Pancreas (tissue), 10 donors: Measurements from ENCODE around the gene TMLHE. TPM values are rescaled to one million over a fixed set of nuclear protein-coding genes. Genes with fewer than 3 reads are reported as not detected.

Source experiments
- ATAC-seq, 4 donors: fragments of 200-7000 bp; cut with Tn5 transposase; one replicate each; pipeline versions ENCODE4 v1.8.0 to v1.9.1; 2020; ENCODE audit warnings: mild to moderate bottlenecking in 4 of 4, moderate library complexity in 4 of 4
- DNase-seq, 6 donors: peaks; one replicate each; pipeline ENCODE4 v3.0.0-alpha.2; 2020
- FAIRE-seq: peaks from 2 replicates; lab custom pipeline; 2012; peaks lifted over from hg19 to GRCh38; lab: Jason Lieb, UNC
- H3K27ac ChIP-seq, 4 donors: fragments of 200-600 bp; sonication (generic); 1 replicate in 3 of 4; 2 replicates in 1 of 4; pipeline versions ENCODE4 v1.5.0 to v1.8.0; 2020
- H3K27me3 ChIP-seq, 4 donors: fragments of 200-600 bp; one replicate each; pipeline ENCODE4 v1.8.0; 2021
- H3K36me3 ChIP-seq, 3 donors: fragments of 200-600 bp; sonication (generic) in 1 of 3; one replicate each; pipeline versions ENCODE4 v1.5.0 to v1.8.0; 2020 to 2021
- H3K4me1 ChIP-seq, 3 donors: fragments of 200-600 bp; one replicate each; pipeline ENCODE4 v1.8.0; 2021
- H3K4me3 ChIP-seq, 4 donors: fragments of 200-600 bp; sonication (generic) in 2 of 4; one replicate each; pipeline versions ENCODE4 v1.5.0 to v1.8.0; 2020 to 2021
- H3K9me3 ChIP-seq, 4 donors: fragments of 200-600 bp; one replicate each; pipeline ENCODE4 v1.8.0; 2021
- intact Hi-C, 3 donors: fragments of 100-400 bp; cut with DNase I; formaldehyde crosslinking; loops; one replicate each; pipeline versions ENCODE4 v1.11.1 to v1.14.2; 2022
- microRNA-seq, 2 donors: library from miRNA; unstranded; fragments of <30 nt; microRNA quantifications; one replicate each; pipeline versions ENCODE4 to v1.1.0, GENCODE V29; 2019 to 2020
- polyA plus RNA-seq, 2 donors: library from polyadenylated mRNA; stranded (reverse); fragments of 200-250 nt; gene quantifications; one replicate each; pipeline ENCODE4 v1.2.3, GENCODE V29; 2013
- total RNA-seq, 6 donors: library from RNA; stranded (reverse); fragmentation: NEBNext Ultra II Directional in 4 of 6; extraction: Animal tissue kit (Norgen Biotek cat#: 25700) in 4 of 6; gene quantifications; one replicate each; pipeline versions ENCODE4 v1.2.1 to v1.2.4, GENCODE V29; 2021 to 2023
- TF ChIP-seq, protein P1 (sequence below), 4 donors: fragments of 200-600 bp; sonication (generic) in 3 of 4; IDR thresholded peaks; one replicate each; pipeline versions ENCODE4 v1.5.0 to v1.8.0; 2021; ENCODE audit warnings: antibody characterized with exemption in 4 of 4
- donor health status: healthy with polysubstance abuse.
- donor health status: DM: no; HTN: no; CAD: no; lungs with moderate emphysema.
- donor health status: DM: no; HTN: no; CAD: no.
- donor health status: control.
- donor health status: control.
- donor health status: Bipolar disorder and iron deficiency.
- donor health status: DM: yes; HTN: yes; CAD: no.
- donor health status: DM: no; HTN: no; CAD: no.
- donor health status: DM: no; HTN: no; CAD: no.
- donor health status: DM: yes; HTN: yes; CAD: no.

The TMLHE gene
- total and polyA plus RNA-seq, 8 donors: 2.4 to 13.2 (median 7.0) TPM

DNA sequence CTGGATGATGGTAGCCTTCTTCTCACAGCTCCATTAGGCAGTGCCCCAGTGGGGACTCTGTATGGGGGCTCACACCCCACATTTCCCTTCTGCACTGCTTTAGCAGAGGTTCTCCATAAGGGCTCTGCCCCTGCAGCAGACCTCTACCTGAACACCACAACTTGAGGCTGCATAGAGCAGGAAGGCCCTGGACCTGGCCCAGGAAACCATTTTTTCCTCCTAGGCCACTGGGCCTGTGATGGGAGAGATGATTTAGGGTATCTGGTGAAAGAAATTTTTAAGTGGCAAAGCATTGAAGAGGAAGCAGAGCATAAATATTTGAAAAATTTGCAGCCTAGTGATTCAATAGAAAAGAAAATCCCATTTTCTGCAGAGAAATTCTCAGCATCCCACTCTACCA is 171.7 kb downstream of the TMLHE start:
- Histone ChIP-seq H3K9me3 (no peaks in the 10 kb centered on the region), H3K27ac (no peak overlapping the region), H3K4me3 (no peak overlapping the region), H3K4me1 (no peaks in the 10 kb centered on the region), H3K27me3 (no peaks in the 10 kb centered on the region), H3K36me3 (no peaks in the 10 kb centered on the region)
- no peak for ATAC-seq
- TF ChIP-seq, protein P1, sequence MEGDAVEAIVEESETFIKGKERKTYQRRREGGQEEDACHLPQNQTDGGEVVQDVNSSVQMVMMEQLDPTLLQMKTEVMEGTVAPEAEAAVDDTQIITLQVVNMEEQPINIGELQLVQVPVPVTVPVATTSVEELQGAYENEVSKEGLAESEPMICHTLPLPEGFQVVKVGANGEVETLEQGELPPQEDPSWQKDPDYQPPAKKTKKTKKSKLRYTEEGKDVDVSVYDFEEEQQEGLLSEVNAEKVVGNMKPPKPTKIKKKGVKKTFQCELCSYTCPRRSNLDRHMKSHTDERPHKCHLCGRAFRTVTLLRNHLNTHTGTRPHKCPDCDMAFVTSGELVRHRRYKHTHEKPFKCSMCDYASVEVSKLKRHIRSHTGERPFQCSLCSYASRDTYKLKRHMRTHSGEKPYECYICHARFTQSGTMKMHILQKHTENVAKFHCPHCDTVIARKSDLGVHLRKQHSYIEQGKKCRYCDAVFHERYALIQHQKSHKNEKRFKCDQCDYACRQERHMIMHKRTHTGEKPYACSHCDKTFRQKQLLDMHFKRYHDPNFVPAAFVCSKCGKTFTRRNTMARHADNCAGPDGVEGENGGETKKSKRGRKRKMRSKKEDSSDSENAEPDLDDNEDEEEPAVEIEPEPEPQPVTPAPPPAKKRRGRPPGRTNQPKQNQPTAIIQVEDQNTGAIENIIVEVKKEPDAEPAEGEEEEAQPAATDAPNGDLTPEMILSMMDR (IDR thresholded peaks at IDR 0.05): no peak
- intact Hi-C loops: no loop called here
- DNase-seq: no peak
- FAIRE-seq: no peak

Small RNA genes within 50 kb of the gene (microRNA-seq; reads per million reads assigned to microRNA genes)
- gene MIR1184-3: 0 reads per million in 2 donors

Other genes with a start within 250 kb of the TMLHE start
- gene F8A2, start 230.9 kb downstream of the TMLHE start, total RNA-seq: not detected
- not detected for gene F8A2, start 230.9 kb downstream of the TMLHE start, polyA plus RNA-seq
- 1 to 10 TPM in 4 of 6 donors, under 1 TPM in 2; 0.18 to 6.6 (median 2.5) TPM for gene F8A3, start 154.3 kb downstream of the TMLHE start, total RNA-seq
- gene F8A3, start 154.3 kb downstream of the TMLHE start, polyA plus RNA-seq: 1 to 10 TPM in 1 of 2 donors, not detected in 1; 2.0 TPM
- gene SPRY3, start 366 bp downstream of the TMLHE start, total RNA-seq: under 1 TPM; 0.19 to 0.47 (median 0.27) TPM
- gene SPRY3, start 366 bp downstream of the TMLHE start, polyA plus RNA-seq: under 1 TPM; 0.23 to 0.45 TPM